Smooth muscle cell (in vitro differentiated cells): Measurements from ENCODE around the gene SEPTIN10. TPM values are rescaled to one million over a fixed set of nuclear protein-coding genes. Genes with fewer than 3 reads are reported as not detected.
"Not testable (repeated sequence)": the region's sequence is repeated elsewhere in the genome, so short reads cannot be mapped to it uniquely, and the experiment has no call there.

ENCODE experiments used
- DNase-seq: peaks from one replicate; lab custom pipeline; 2025; ENCODE audit not compliant: unreplicated experiment; lab: John Stamatoyannopoulos, UW
- H2AFZ ChIP-seq: fragments of 200-600 bp; sonication (generic); 2 replicates; pipeline ENCODE4 v1.6.0; 2016; ENCODE audit warnings: antibody characterized with exemption, low read depth, mild to moderate bottlenecking
- H3F3A ChIP-seq: fragments of 200-600 bp; sonication (generic); 2 replicates; pipeline ENCODE4 v1.6.0; 2017; ENCODE audit warnings: antibody characterized with exemption, low read depth
- H3K27ac ChIP-seq: fragments of 200-600 bp; sonication (generic); 2 replicates; pipeline ENCODE4 v1.5.1; 2016; ENCODE audit warnings: low read depth, mild to moderate bottlenecking
- H3K27me3 ChIP-seq: fragments of 200-600 bp; sonication (generic); 2 replicates; pipeline ENCODE4 v1.6.1; 2016; ENCODE audit warnings: low read depth, mild to moderate bottlenecking
- H3K36me3 ChIP-seq: fragments of 200-600 bp; sonication (generic); 2 replicates; pipeline ENCODE4 v1.5.1; 2016; ENCODE audit warnings: low read depth
- H3K4me1 ChIP-seq: fragments of 200-600 bp; sonication (generic); 2 replicates; pipeline ENCODE4 v1.5.1; 2016; ENCODE audit warnings: low read depth
- H3K4me2 ChIP-seq: fragments of 200-600 bp; sonication (generic); 2 replicates; pipeline ENCODE4 v1.6.0; 2016; ENCODE audit warnings: mild to moderate bottlenecking
- H3K4me3 ChIP-seq: fragments of 200-600 bp; sonication (generic); 2 replicates; pipeline ENCODE4 v1.5.1; 2016; ENCODE audit warnings: mild to moderate bottlenecking
- H3K79me2 ChIP-seq: fragments of 200-600 bp; sonication (generic); 2 replicates; pipeline ENCODE4 v1.6.0; 2016; ENCODE audit warnings: low read depth, mild to moderate bottlenecking
- H3K9ac ChIP-seq: fragments of 200-600 bp; sonication (generic); 2 replicates; pipeline ENCODE4 v1.6.0; 2016; ENCODE audit warnings: low read depth
- H3K9me3 ChIP-seq: fragments of 200-600 bp; sonication (generic); replicated peaks from 2 replicates; pipeline ENCODE4 v1.5.1; 2016; ENCODE audit warnings: low read depth
- H4K20me1 ChIP-seq: fragments of 200-600 bp; sonication (generic); 2 replicates; pipeline ENCODE4 v1.6.0; 2016; ENCODE audit warnings: low read depth
- WGBS: methylation state at CpG from one replicate; pipeline ENCODE4 v1.1.7; 2016; ENCODE audit warnings: low lambda C conversion rate; 5-methylcytosine and 5-hydroxymethylcytosine counted together
- polyA plus RNA-seq: library from polyadenylated mRNA; unstranded; fragments of >200 nt; fragmentation: Nextera tagmentation; extraction: Ambion mirVana; gene quantifications from 2 replicates; pipeline ENCODE4 v1.2.1, GENCODE V29; 2016
- total RNA-seq: library from RNA; depleted of rRNA; stranded (reverse); fragments of >200 nt; gene quantifications from 2 replicates; pipeline ENCODE4 v1.2.3, GENCODE V29; 2014
- TF ChIP-seq, protein P1 (sequence below): fragments of 200-600 bp; sonication (generic); IDR thresholded peaks from 2 replicates; pipeline ENCODE4 v1.5.1; 2017; ENCODE audit warnings: borderline replicate concordance, mild to moderate bottlenecking, antibody characterized with exemption; ENCODE audit not compliant: insufficient read depth, poor library complexity, severe bottlenecking

Gene SEPTIN10
- total and polyA plus RNA-seq, 2 experiments from 2014 or later: 39.2 to 92.1 TPM

GRCh38 chr2:109630441-109631430 lies 17.0 kb upstream of the SEPTIN10 start:
- Histone ChIP-seq H3K79me2 (no peaks in the 10 kb centered on the region), H3F3A (no peaks in the 10 kb centered on the region), H3K4me1 (no peaks in the 10 kb centered on the region), H2AFZ (no peak overlapping the region), H3K27ac (no peak overlapping the region), H3K27me3 (no peaks in the 10 kb centered on the region), H4K20me1 (no peaks in the 10 kb centered on the region), H3K9me3 (no peaks in the 10 kb centered on the region), H3K4me2 (no peak overlapping the region), H3K9ac (no peak overlapping the region), H3K36me3 (no peaks in the 10 kb centered on the region), H3K4me3 (no peak overlapping the region)
- WGBS: 95% methylated on average over 19 of the region's 19 CpGs
- TF ChIP-seq, protein P1, sequence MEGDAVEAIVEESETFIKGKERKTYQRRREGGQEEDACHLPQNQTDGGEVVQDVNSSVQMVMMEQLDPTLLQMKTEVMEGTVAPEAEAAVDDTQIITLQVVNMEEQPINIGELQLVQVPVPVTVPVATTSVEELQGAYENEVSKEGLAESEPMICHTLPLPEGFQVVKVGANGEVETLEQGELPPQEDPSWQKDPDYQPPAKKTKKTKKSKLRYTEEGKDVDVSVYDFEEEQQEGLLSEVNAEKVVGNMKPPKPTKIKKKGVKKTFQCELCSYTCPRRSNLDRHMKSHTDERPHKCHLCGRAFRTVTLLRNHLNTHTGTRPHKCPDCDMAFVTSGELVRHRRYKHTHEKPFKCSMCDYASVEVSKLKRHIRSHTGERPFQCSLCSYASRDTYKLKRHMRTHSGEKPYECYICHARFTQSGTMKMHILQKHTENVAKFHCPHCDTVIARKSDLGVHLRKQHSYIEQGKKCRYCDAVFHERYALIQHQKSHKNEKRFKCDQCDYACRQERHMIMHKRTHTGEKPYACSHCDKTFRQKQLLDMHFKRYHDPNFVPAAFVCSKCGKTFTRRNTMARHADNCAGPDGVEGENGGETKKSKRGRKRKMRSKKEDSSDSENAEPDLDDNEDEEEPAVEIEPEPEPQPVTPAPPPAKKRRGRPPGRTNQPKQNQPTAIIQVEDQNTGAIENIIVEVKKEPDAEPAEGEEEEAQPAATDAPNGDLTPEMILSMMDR: no peak
- no peak for DNase-seq

DNA sequence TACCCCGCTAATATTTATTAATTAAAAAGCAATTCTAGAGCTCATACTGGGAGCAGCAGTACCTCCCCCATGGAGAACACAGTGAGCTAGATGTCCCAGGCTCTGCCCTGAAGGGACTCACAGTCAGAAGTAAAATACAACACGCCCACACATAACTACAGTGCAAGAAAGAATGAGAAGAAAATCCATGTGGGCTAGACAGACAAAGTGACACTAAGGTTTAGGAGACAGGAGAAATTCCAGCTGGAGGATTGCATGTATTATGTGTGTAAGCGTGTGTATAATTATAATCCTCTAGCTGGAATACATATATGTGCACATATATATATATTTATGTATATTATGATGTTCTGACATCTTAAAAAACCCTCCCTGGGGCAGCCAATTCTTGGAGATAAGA lies 16.1 kb upstream of the SEPTIN10 start:
- Histone ChIP-seq H2AFZ (no peak overlapping the region), H3K36me3 (no peaks in the 10 kb centered on the region), H3K9ac (no peak overlapping the region), H3K4me2 (no peak overlapping the region), H3K27ac (no peak overlapping the region), H3K79me2 (no peaks in the 10 kb centered on the region), H3K4me3 (no peak overlapping the region), H4K20me1 (no peaks in the 10 kb centered on the region), H3F3A (no peaks in the 10 kb centered on the region), H3K4me1 (no peaks in the 10 kb centered on the region), H3K27me3 (no peaks in the 10 kb centered on the region), H3K9me3 (no peaks in the 10 kb centered on the region)
- TF ChIP-seq, protein P1: no peak
- WGBS: 71% methylated on average over 3 of the region's 3 CpGs
- DNase-seq: no peak

DNA sequence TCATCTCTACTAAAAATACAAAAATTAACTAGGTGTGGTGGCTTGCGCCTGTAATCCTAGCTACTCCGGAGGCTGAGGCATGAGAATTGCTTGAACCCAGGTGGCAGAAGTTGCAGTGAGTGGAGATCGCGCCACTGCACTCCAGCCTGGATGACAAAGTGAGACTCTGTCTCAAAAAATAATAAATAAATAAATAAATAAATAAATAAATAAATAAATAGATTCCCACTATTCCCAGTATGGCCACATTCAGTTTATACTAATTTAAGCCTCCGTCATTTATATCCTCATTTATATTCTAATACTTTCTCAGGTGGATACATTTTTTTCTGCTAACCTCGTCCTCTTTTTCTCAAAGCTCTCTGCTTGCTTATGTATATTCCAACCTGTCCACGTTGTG lies 14.6 kb upstream of the SEPTIN10 start:
- 97% methylated on average over 7 of the region's 7 CpGs for WGBS
- not testable (repeated sequence) for DNase-seq

DNA sequence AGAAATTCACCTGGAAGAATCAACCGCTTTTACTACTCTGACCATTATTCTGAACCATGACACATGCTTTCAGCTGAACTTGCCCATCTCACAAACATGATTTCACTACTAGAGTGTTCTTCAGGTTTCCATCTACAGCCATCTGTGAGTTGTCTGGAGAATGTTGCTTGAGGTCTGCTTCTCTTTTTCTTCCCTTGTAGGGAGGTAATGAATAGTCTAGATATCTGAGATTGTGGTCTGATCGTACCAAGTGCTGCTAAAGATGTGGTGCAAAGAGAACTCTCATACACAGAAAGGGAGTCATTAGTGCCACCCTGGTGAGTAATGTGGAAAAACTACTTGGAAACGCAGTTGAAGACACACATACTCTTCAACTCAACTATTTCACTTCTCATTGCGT lies 10.6 kb upstream of the SEPTIN10 start:
- Histone ChIP-seq H3K4me2 (no peak overlapping the region), H3K27me3 (no peaks in the 10 kb centered on the region), H3K36me3 (no peaks in the 10 kb centered on the region), H3K9ac (no peak overlapping the region), H3K79me2 (no peaks in the 10 kb centered on the region), H3F3A (no peaks in the 10 kb centered on the region), H2AFZ (no peak overlapping the region), H3K27ac (no peak overlapping the region), H3K4me3 (no peak overlapping the region), H3K4me1 (no peaks in the 10 kb centered on the region), H4K20me1 (no peaks in the 10 kb centered on the region), H3K9me3 (no peaks in the 10 kb centered on the region)
- WGBS: 79% methylated on average over 4 of the region's 4 CpGs
- DNase-seq: no peak
- TF ChIP-seq, protein P1: no peak

More for the DNA sequence above, 14.6 kb upstream of the SEPTIN10 start:
- not testable (repeated sequence) for H3F3A ChIP-seq, H4K20me1 ChIP-seq, H3K9me3 ChIP-seq, H3K4me2 ChIP-seq, H3K4me3 ChIP-seq, H3K27ac ChIP-seq, H3K27me3 ChIP-seq, H3K79me2 ChIP-seq, H3K9ac ChIP-seq, H3K36me3 ChIP-seq, H3K4me1 ChIP-seq, H2AFZ ChIP-seq
